H9 (cell line): ENCODE data around the gene FUT8. TPM values are rescaled to one million over a fixed set of nuclear protein-coding genes. Genes with fewer than 3 reads are reported as not detected.

Experiments
- DNase-seq: peaks from one replicate; pipeline ENCODE4 v3.0.0-alpha.2; 2017
- H2AFZ ChIP-seq: one replicate; pipeline ENCODE4 v1.6.1; 2013; ENCODE audit warnings: mild to moderate bottlenecking, low read length, control low read depth, moderate library complexity
- H2AK5ac ChIP-seq: 2 replicates; pipeline ENCODE4 v1.6.1; 2013; ENCODE audit warnings: low read length, control low read depth, mixed read lengths; ENCODE audit not compliant: insufficient read length
- H2BK120ac ChIP-seq: one replicate; pipeline ENCODE4 v1.6.1; 2013; ENCODE audit warnings: low read depth, mild to moderate bottlenecking, low read length, control low read depth, inconsistent platforms; ENCODE audit not compliant: poor library complexity, severe bottlenecking
- H2BK12ac ChIP-seq: 2 replicates; pipeline ENCODE4 v1.6.1; 2013; ENCODE audit warnings: low read length, control low read depth, mixed read lengths, low read depth; ENCODE audit not compliant: insufficient read length
- H2BK15ac ChIP-seq: 2 replicates; pipeline ENCODE4 v1.6.1; 2013; ENCODE audit warnings: low read depth, low read length, control low read depth
- H2BK20ac ChIP-seq: one replicate; pipeline ENCODE4 v1.6.1; 2013; ENCODE audit warnings: low read depth, mild to moderate bottlenecking, low read length, control low read depth, inconsistent platforms; ENCODE audit not compliant: poor library complexity, severe bottlenecking
- H2BK5ac ChIP-seq: 2 replicates; pipeline ENCODE4 v1.6.1; 2013; ENCODE audit warnings: low read length, control low read depth, mixed read lengths; ENCODE audit not compliant: insufficient read length
- H3K14ac ChIP-seq: 2 replicates; pipeline ENCODE4 v1.6.1; 2013; ENCODE audit warnings: low read length, control low read depth; ENCODE audit not compliant: insufficient read depth
- H3K18ac ChIP-seq: 2 replicates; pipeline ENCODE4 v1.6.1; 2013; ENCODE audit warnings: low read depth, mild to moderate bottlenecking, mixed read lengths, low read length, control low read depth; ENCODE audit not compliant: insufficient read length
- H3K23ac ChIP-seq: 2 replicates; pipeline ENCODE4 v1.6.1; 2013; ENCODE audit warnings: low read length, control low read depth, mixed read lengths, low read depth; ENCODE audit not compliant: insufficient read length
- H3K23me2 ChIP-seq: 2 replicates; pipeline ENCODE4 v1.6.1; 2013; ENCODE audit warnings: low read depth, mild to moderate bottlenecking, mixed read lengths, low read length, control low read depth; ENCODE audit not compliant: insufficient read length, poor library complexity, severe bottlenecking
- H3K27ac ChIP-seq: 2 replicates; pipeline ENCODE4 v1.5.1; 2013; ENCODE audit warnings: low read length, control low read depth, mixed read lengths, low read depth; ENCODE audit not compliant: insufficient read length
- H3K27me3 ChIP-seq: 2 replicates; pipeline ENCODE4 v1.6.1; 2013; ENCODE audit warnings: low read length, control low read depth, inconsistent platforms; ENCODE audit not compliant: insufficient read depth
- H3K4ac ChIP-seq: 2 replicates; pipeline ENCODE4 v1.6.1; 2013; ENCODE audit warnings: low read depth, mild to moderate bottlenecking, control low read depth, inconsistent platforms, low read length, moderate library complexity
- H3K4me1 ChIP-seq: 2 replicates; pipeline ENCODE4 v1.6.1; 2013; ENCODE audit warnings: low read length, control low read depth, inconsistent platforms; ENCODE audit not compliant: insufficient read depth
- H3K4me2 ChIP-seq: 2 replicates; pipeline ENCODE4 v1.6.1; 2013; ENCODE audit warnings: low read length, control low read depth, mixed read lengths; ENCODE audit not compliant: insufficient read length, insufficient read depth
- H3K56ac ChIP-seq: 2 replicates; pipeline ENCODE4 v1.6.1; 2013; ENCODE audit warnings: low read depth, mild to moderate bottlenecking, mixed read lengths, low read length, control low read depth; ENCODE audit not compliant: insufficient read length
- H3K79me1 ChIP-seq: 2 replicates; pipeline ENCODE4 v1.6.1; 2013; ENCODE audit warnings: low read depth, mild to moderate bottlenecking, moderate library complexity, low read length, control low read depth, inconsistent platforms; ENCODE audit not compliant: insufficient read depth, poor library complexity, severe bottlenecking
- H3K79me2 ChIP-seq: 2 replicates; pipeline ENCODE4 v1.6.1; 2013; ENCODE audit warnings: low read length, control low read depth, inconsistent platforms; ENCODE audit not compliant: insufficient read depth
- H3K9ac ChIP-seq: 2 replicates; pipeline ENCODE4 v1.6.1; 2013; ENCODE audit warnings: low read length, control low read depth, mixed read lengths; ENCODE audit not compliant: insufficient read length; ENCODE audit errors: extremely low read depth
- H3K9me3 ChIP-seq: one replicate; pipeline ENCODE4 v1.6.1; 2013; ENCODE audit warnings: low read depth, low read length, inconsistent platforms; ENCODE audit not compliant: control insufficient read depth
- H3T11ph ChIP-seq: one replicate; pipeline ENCODE4 v1.6.1; 2013; ENCODE audit warnings: mild to moderate bottlenecking, low read length, control low read depth, inconsistent platforms
- H4K20me1 ChIP-seq: one replicate; pipeline ENCODE4 v1.6.1; 2013; ENCODE audit not compliant: control insufficient read depth, insufficient read length, insufficient read depth
- H4K5ac ChIP-seq: 2 replicates; pipeline ENCODE4 v1.6.1; 2013; ENCODE audit warnings: low read depth, mild to moderate bottlenecking, mixed read lengths, low read length, control low read depth; ENCODE audit not compliant: insufficient read length
- H4K8ac ChIP-seq: replicated peaks from 2 replicates; pipeline ENCODE4 v1.6.1; 2013; ENCODE audit warnings: low read length, control low read depth, mixed read lengths, low read depth; ENCODE audit not compliant: insufficient read length
- H4K91ac ChIP-seq: 2 replicates; pipeline ENCODE4 v1.6.1; 2013; ENCODE audit warnings: low read depth, mild to moderate bottlenecking, moderate library complexity, mixed read lengths, low read length, control low read depth; ENCODE audit not compliant: insufficient read length
- H3K27ac Mint-ChIP-seq, 3 experiments: 2 replicates in 2 of 3; 3 replicates in 1 of 3; pipeline ENCODE4 v1.8.0; 2020 to 2021; ENCODE audit warnings: mixed read lengths in 3 of 3, mild to moderate bottlenecking in 1 of 3, moderate library complexity in 1 of 3
- H3K27me3 Mint-ChIP-seq: 2 replicates; pipeline ENCODE4 v1.8.0; 2021; ENCODE audit warnings: low read depth, mild to moderate bottlenecking, moderate library complexity, mixed read lengths
- H3K36me3 Mint-ChIP-seq, 3 experiments: 2 replicates in 2 of 3; 3 replicates in 1 of 3; pipeline ENCODE4 v1.8.0; 2020 to 2021; ENCODE audit warnings: low read depth in 3 of 3, mixed read lengths in 3 of 3; ENCODE audit not compliant: insufficient read depth in 1 of 3
- H3K4me1 Mint-ChIP-seq, 2 experiments: 2 replicates each; pipeline ENCODE4 v1.8.0; 2020; ENCODE audit warnings: mixed read lengths in 2 of 2
- H3K4me3 Mint-ChIP-seq, 2 experiments: 2 replicates in 1 of 2; 3 replicates in 1 of 2; pipeline ENCODE4 v1.8.0; 2020 to 2021; ENCODE audit warnings: mild to moderate bottlenecking in 2 of 2, mixed read lengths in 2 of 2, moderate library complexity in 1 of 2
- H3K9me3 Mint-ChIP-seq, 2 experiments: 2 replicates in 1 of 2; 3 replicates in 1 of 2; pipeline ENCODE4 v1.8.0; 2020; ENCODE audit warnings: mild to moderate bottlenecking in 2 of 2, mixed read lengths in 2 of 2, moderate library complexity in 1 of 2
- CTCF ChIP-seq: fragments of 200-600 bp; sonication (generic); conservative IDR thresholded peaks from 3 replicates; pipeline ENCODE4 v1.8.0; 2021; ENCODE audit warnings: antibody characterized with exemption, mild to moderate bottlenecking
- WGBS: extraction: QIAGEN DNeasy Blood & Tissue Kit; methylation state at CpG from one replicate; pipeline ENCODE4 v1.1.7; 2013; ENCODE audit warnings: missing lambda C conversion rate, low lambda C conversion rate, mixed read lengths; ENCODE audit not compliant: insufficient read length; ENCODE audit errors: extremely low coverage; 5-methylcytosine and 5-hydroxymethylcytosine counted together
- total RNA-seq: library from RNA; stranded (reverse); gene quantifications from 2 replicates; pipeline ENCODE4 v1.2.1, GENCODE V29; 2021

FUT8 gene
- total RNA-seq, 1 experiment from 2014 or later = 44.3 TPM

GRCh38 chr14:65566820-65567522 is 154.4 kb downstream of the FUT8 start:
- Histone ChIP-seq H3K79me1 (no peaks in the 10 kb centered on the region), H3T11ph (no peak overlapping the region), H4K8ac (no peak overlapping the region), H3K56ac (no peak overlapping the region), H3K27me3 (no peaks in the 10 kb centered on the region), H2AK5ac (no peak overlapping the region), H3K18ac (no peak overlapping the region), H4K5ac (no peak overlapping the region), H3K9ac (no peak overlapping the region), H2AFZ (no peak overlapping the region), H2BK12ac (no peak overlapping the region), H2BK5ac (no peak overlapping the region), H3K79me2 (no peaks in the 10 kb centered on the region), H3K23ac (no peak overlapping the region), H4K91ac (no peak overlapping the region), H3K23me2 (no peaks in the 10 kb centered on the region), H4K20me1 (no peaks in the 10 kb centered on the region), H2BK120ac (no peak overlapping the region), H2BK20ac (no peak overlapping the region), H2BK15ac (no peak overlapping the region), H3K9me3 (no peaks in the 10 kb centered on the region), H3K14ac (no peak overlapping the region), H3K4me1 (no peaks in the 10 kb centered on the region), H3K4me2 (no peak overlapping the region), H3K27ac (no peak overlapping the region), H3K4ac (no peak overlapping the region)
- Mint-ChIP-seq H3K9me3 (no peaks in the 10 kb centered on the region), H3K4me1 (peaks cover 0 to 3% of the 10 kb centered on the region in 2 experiments; a peak in 1 of 4 replicates), H3K27ac (no peak overlapping the region), H3K4me3 (no peak overlapping the region), H3K27me3 (no peaks in the 10 kb centered on the region), H3K36me3 (peaks cover 0 to 8% (median 3%) of the 10 kb centered on the region in 3 experiments; a peak in 4 of 7 replicates)
- TF ChIP-seq CTCF = no peak
- DNase-seq = no peak
- no CpG with 5 or more reads among the region's 5 CpGs for WGBS
